ENCODE data around the gene GAB1. TPM values are rescaled to one million over a fixed set of nuclear protein-coding genes. Genes with fewer than 3 reads are reported as not detected.

Gene GAB1
- total RNA-seq, 1 experiment from 2014 or later = 5.9 TPM

GRCh38 chr4:143396695-143397094 lies 60.0 kb downstream of the GAB1 start:
- no TSS peak for BruUV-seq (replicated peaks)
- intact Hi-C loops (cut with micrococcal nuclease) = loop anchor here (5.0 kb wide), 2 partner anchors 59 to 189 kb away; partner anchors contain the start of gene GAB1
- ChIA-PET POLR2A (interaction anchor here (0.5 to 2.6 kb wide), 5 partner anchors 12 to 63 kb away, joined by 3 to 5 read pairs (median 4); no protein-coding TSS in a partner anchor), CTCF (interaction anchor here (0.8 to 1.1 kb wide), 4 partner anchors 12 to 59 kb away, joined by 3 to 6 read pairs (median 3); no protein-coding TSS in a partner anchor)
- Mint-ChIP-seq H3K4me3 (ENCODE audit: unreplicated experiment) (no peak overlapping the region), H3K27ac (ENCODE audit: low read depth, unreplicated experiment) (no peak overlapping the region), H3K27me3 (ENCODE audit: insufficient read depth, unreplicated experiment) (no peaks in the 10 kb centered on the region), H3K9me3 (ENCODE audit: unreplicated experiment) (no peaks in the 10 kb centered on the region), H3K36me3 (ENCODE audit: insufficient read depth, unreplicated experiment) (peaks cover 4% of the 10 kb centered on the region), H3K4me1 (ENCODE audit: insufficient read depth, unreplicated experiment) (peaks cover 10% of the 10 kb centered on the region)
- no peak for DNase-seq (ENCODE audit: unreplicated experiment)
- no peak for TF ChIP-seq CTCF (IDR thresholded peaks at IDR 0.05; ENCODE audit: unreplicated experiment)

- ChIA-PET CTCF (interaction anchor here (1.0 to 1.1 kb wide), 3 partner anchors 12 to 60 kb away, joined by 3 to 6 read pairs (median 3); no protein-coding TSS in a partner anchor), POLR2A (interaction anchor here (0.9 to 2.6 kb wide), 4 partner anchors 12 to 52 kb away, joined by 3 to 5 read pairs (median 4); no protein-coding TSS in a partner anchor)
- BruUV-seq (replicated peaks) = no TSS peak
- peaks cover 4% of the 10 kb centered on the region for H3K36me3 Mint-ChIP-seq (ENCODE audit: insufficient read depth, unreplicated experiment)
- intact Hi-C loops (cut with micrococcal nuclease) = loop anchor here (5.0 kb wide), 2 partner anchors 60 to 190 kb away; partner anchors contain the start of gene GAB1
- no peak for DNase-seq (ENCODE audit: unreplicated experiment)
- H3K4me1 Mint-ChIP-seq (ENCODE audit: insufficient read depth, unreplicated experiment) = peaks cover 10% of the 10 kb centered on the region
- no peaks in the 10 kb centered on the region for H3K9me3 Mint-ChIP-seq (ENCODE audit: unreplicated experiment)
- no peak overlapping the region for H3K4me3 Mint-ChIP-seq (ENCODE audit: unreplicated experiment)
- H3K27me3 Mint-ChIP-seq (ENCODE audit: insufficient read depth, unreplicated experiment) = no peaks in the 10 kb centered on the region
- no peak for TF ChIP-seq CTCF (IDR thresholded peaks at IDR 0.05; ENCODE audit: unreplicated experiment)
- no peak overlapping the region for H3K27ac Mint-ChIP-seq (ENCODE audit: low read depth, unreplicated experiment)
Measured at GRCh38 chr4:143397335-143397734, 60.7 kb downstream of the GAB1 start.

GRCh38 chr4:143397887-143398286 lies 61.2 kb downstream of the GAB1 start:
- BruUV-seq (replicated peaks) = no TSS peak
- POLR2A ChIA-PET = interaction anchor here (1.0 to 2.6 kb wide), 3 partner anchors 13 to 52 kb away, joined by 4 to 5 read pairs (median 4); no protein-coding TSS in a partner anchor
- H3K27ac Mint-ChIP-seq (ENCODE audit: low read depth, unreplicated experiment) = no peak overlapping the region
- no peaks in the 10 kb centered on the region for H3K27me3 Mint-ChIP-seq (ENCODE audit: insufficient read depth, unreplicated experiment)
- no peak overlapping the region for H3K4me3 Mint-ChIP-seq (ENCODE audit: unreplicated experiment)
- no peaks in the 10 kb centered on the region for H3K9me3 Mint-ChIP-seq (ENCODE audit: unreplicated experiment)
- H3K36me3 Mint-ChIP-seq (ENCODE audit: insufficient read depth, unreplicated experiment) = peaks cover 4% of the 10 kb centered on the region
- CTCF ChIA-PET = interaction anchor here (1.0 to 1.6 kb wide), 6 partner anchors 11 to 61 kb away, joined by 3 to 6 read pairs (median 4); no protein-coding TSS in a partner anchor
- no peak for DNase-seq (ENCODE audit: unreplicated experiment)
- no peak for TF ChIP-seq CTCF (IDR thresholded peaks at IDR 0.05; ENCODE audit: unreplicated experiment)
- intact Hi-C loops (cut with micrococcal nuclease) = loop anchor here (2.0 to 5.0 kb wide), 3 partner anchors 61 to 191 kb away; partner anchors contain the start of gene GAB1
- H3K4me1 Mint-ChIP-seq (ENCODE audit: insufficient read depth, unreplicated experiment) = peaks cover 10% of the 10 kb centered on the region

GRCh38 chr4:143399113-143399949 lies 62.7 kb downstream of the GAB1 start:
- Mint-ChIP-seq H3K27me3 (ENCODE audit: insufficient read depth, unreplicated experiment) (no peaks in the 10 kb centered on the region), H3K36me3 (ENCODE audit: insufficient read depth, unreplicated experiment) (no peaks in the 10 kb centered on the region), H3K27ac (ENCODE audit: low read depth, unreplicated experiment) (no peak overlapping the region), H3K9me3 (ENCODE audit: unreplicated experiment) (no peaks in the 10 kb centered on the region), H3K4me3 (ENCODE audit: unreplicated experiment) (no peak overlapping the region), H3K4me1 (ENCODE audit: insufficient read depth, unreplicated experiment) (peaks cover 10% of the 10 kb centered on the region)
- intact Hi-C loops (cut with micrococcal nuclease) = loop anchor here (2.0 to 5.0 kb wide), 3 partner anchors 62 to 192 kb away; partner anchors contain the start of gene GAB1
- no TSS peak for BruUV-seq (replicated peaks)
- TF ChIP-seq CTCF (IDR thresholded peaks at IDR 0.05; ENCODE audit: unreplicated experiment) = peak; percentile 56
- ChIA-PET POLR2A (interaction anchor here (2.6 kb wide), 1 partner anchor 16 kb away, joined by 5 read pairs; no protein-coding TSS in a partner anchor), CTCF (interaction anchor here (0.5 to 1.6 kb wide), 10 partner anchors 10 to 144 kb away, joined by 3 to 4 read pairs (median 3); no protein-coding TSS in a partner anchor)
- peak; percentile 49 for DNase-seq (ENCODE audit: unreplicated experiment)

All from MCF 10A (cell line).